K562 (cell line): ENCODE results near the gene MARCHF11. TPM values are rescaled to one million over a fixed set of nuclear protein-coding genes. Genes with fewer than 3 reads are reported as not detected.

Experiments used
- ATAC-seq: fragments of 200-7000 bp; cut with Tn5 transposase; 3 replicates; pipeline ENCODE4 v1.9.1; 2020; ENCODE audit warnings: moderate library complexity
- BruUV-seq: library from RNA; stranded (reverse); fragments of 400-500 nt; replicated peaks from 2 replicates; lab custom pipeline; 2021; lab: Mats Ljungman, UMichigan
- CTCF ChIA-PET: fragments of 300-600 bp; formaldehyde crosslinking; extraction: SDS; loops from one replicate; lab custom pipeline; 2021; ENCODE audit warnings: low intra/inter-chr PET ratio; lab: Yijun Ruan, JAX
- POLR2A ChIA-PET: fragments of 300-600, 350-650 bp; sonication (Branson Sonifier 250); formaldehyde crosslinking; extraction: SDS; loops from one replicate; lab custom pipeline; 2021; ENCODE audit warnings: antibody characterized with exemption, inconsistent platforms; lab: Yijun Ruan, JAX
- DNase-seq, 4 experiments: peaks; one replicate each; pipeline versions ENCODE4 v3.0.0 to v3.0.0-alpha.2; 2011 to 2018; ENCODE audit warnings: low spot score in 3 of 4, mixed read lengths in 3 of 4; ENCODE audit errors: extremely low read depth in 1 of 4
- FAIRE-seq: peaks from 2 replicates; lab custom pipeline; 2011; peaks lifted over from hg19 to GRCh38; lab: Jason Lieb, UNC
- H2AFZ ChIP-seq: 2 replicates; pipeline ENCODE4 v1.6.0; 2011; ENCODE audit warnings: low read depth, low read length, control low read depth, inconsistent platforms
- H3K27ac ChIP-seq: fragments of 200-600 bp; 3 replicates; pipeline ENCODE4 v1.8.0; 2011; ENCODE audit warnings: low read depth, mild to moderate bottlenecking, control low read depth, inconsistent platforms, low read length, moderate library complexity, mixed read lengths; ENCODE audit errors: extremely low read depth
- H3K27me3 ChIP-seq, 2 experiments: fragments of 300-600 bp in 1 of 2; 2 replicates in 1 of 2; 3 replicates in 1 of 2; pipeline versions ENCODE4 v1.6.0 to v1.8.0; 2011; ENCODE audit warnings: inconsistent platforms in 2 of 2, low read length in 2 of 2, mild to moderate bottlenecking in 1 of 2, mixed read lengths in 1 of 2, moderate library complexity in 1 of 2; ENCODE audit not compliant: control insufficient read depth in 2 of 2, insufficient read depth in 2 of 2
- H3K36me3 ChIP-seq: fragments of 300-600 bp; 3 replicates; pipeline ENCODE4 v1.8.0; 2011; ENCODE audit warnings: mild to moderate bottlenecking, low read length, inconsistent platforms; ENCODE audit not compliant: control insufficient read depth, insufficient read depth
- H3K4me1 ChIP-seq, 2 experiments: fragments of 200-600 bp in 1 of 2; replicated peaks in 1 of 2; 2 replicates in 1 of 2; 3 replicates in 1 of 2; pipeline versions ENCODE4 v1.5.1 to v1.8.0; 2011; ENCODE audit warnings: inconsistent platforms in 2 of 2, low read length in 2 of 2, mild to moderate bottlenecking in 1 of 2, mixed read lengths in 1 of 2, moderate library complexity in 1 of 2; ENCODE audit not compliant: control insufficient read depth in 2 of 2, insufficient read depth in 2 of 2
- H3K4me2 ChIP-seq: 2 replicates; pipeline ENCODE4 v1.6.1; 2011; ENCODE audit warnings: low read length, control low read depth, inconsistent platforms, mixed read lengths; ENCODE audit not compliant: insufficient read depth
- H3K4me3 ChIP-seq: fragments of 200-600 bp; sonication (generic), shearing (Covaris generic); 2 replicates; pipeline ENCODE4 v1.5.1; 2016; ENCODE audit warnings: control low read depth, inconsistent platforms
- H3K79me2 ChIP-seq: fragments of 200-600 bp; 3 replicates; pipeline ENCODE4 v1.8.0; 2011; ENCODE audit warnings: low read length, inconsistent platforms; ENCODE audit not compliant: control insufficient read depth, insufficient read depth
- H3K9ac ChIP-seq, 2 experiments: 2 replicates each; pipeline versions ENCODE4 v1.6.0 to v1.6.1; 2011; ENCODE audit warnings: low read depth in 2 of 2, low read length in 2 of 2, control low read depth in 1 of 2, inconsistent platforms in 1 of 2, mild to moderate bottlenecking in 1 of 2, mixed read lengths in 1 of 2; ENCODE audit not compliant: insufficient read depth in 1 of 2
- H3K9me1 ChIP-seq: one replicate; pipeline ENCODE4 v1.6.0; 2011; ENCODE audit warnings: inconsistent platforms, mild to moderate bottlenecking, low read length, moderate library complexity; ENCODE audit not compliant: control insufficient read depth, insufficient read depth
- H3K9me3 ChIP-seq: replicated peaks from 2 replicates; pipeline ENCODE4 v1.5.1; 2011; ENCODE audit warnings: low read depth, low read length, inconsistent platforms; ENCODE audit not compliant: control insufficient read depth, insufficient read depth
- H4K20me1 ChIP-seq: replicated peaks from 2 replicates; pipeline ENCODE4 v1.6.1; 2011; ENCODE audit warnings: low read length, inconsistent platforms, mixed read lengths; ENCODE audit not compliant: control insufficient read depth, insufficient read depth
- MAFG ChIP-seq: fragments of 450-650 bp; conservative IDR thresholded peaks from 2 replicates; pipeline ENCODE4 v1.6.1; 2016; ENCODE audit warnings: missing genetic modification characterization, missing compliant biosample characterization
- ZBTB17 ChIP-seq: fragments of 450-650 bp; formaldehyde crosslinking; IDR thresholded peaks from 2 replicates; pipeline ENCODE4 v1.4.0; 2020; ENCODE audit warnings: mild to moderate bottlenecking
- ZNF551 ChIP-seq: fragments of 250-450 bp; sonication (Bioruptor Pico); IDR thresholded peaks from 2 replicates; pipeline ENCODE4 v1.5.0; 2021; ENCODE audit warnings: mild to moderate bottlenecking, moderate library complexity
- WGBS: fragments of 100-300 bp; shearing (Covaris generic); methylation state at CpG from one replicate; pipeline ENCODE4 v1.1.6; 2016; ENCODE audit warnings: low coverage, mixed read lengths; ENCODE audit not compliant: insufficient coverage; ENCODE audit errors: missing lambda C conversion rate; 5-methylcytosine and 5-hydroxymethylcytosine counted together
- in situ Hi-C: fragments of 300-500 bp; cut with MboI; formaldehyde crosslinking; loops from 4 replicates; pipeline ENCODE4 v1.15.0; 2018; ENCODE audit warnings: inconsistent platforms, mixed read lengths
- intact Hi-C: fragments of 100-400 bp; cut with micrococcal nuclease; formaldehyde crosslinking; loops from 2 replicates; pipeline ENCODE4 v1.14.2; 2022
- polyA plus RNA-seq, 8 experiments: library from polyadenylated mRNA; depleted of rRNA in 4 of 8; stranded (reverse) in 5 of 8; unstranded in 3 of 8; fragments of >200 nt; fragmentation: Nextera tagmentation in 2 of 8; fragmentation: Illumina TruSeq in 1 of 8; extraction: Ambion mirVana in 2 of 8; extraction: Trizol in 1 of 8; gene quantifications; 2 replicates each; pipeline versions ENCODE4 v1.2.1 to v1.2.3, GENCODE V29; 2011 to 2014; ENCODE audit warnings: inconsistent platforms in 1 of 8, missing spikeins in 1 of 8
- total RNA-seq, 7 experiments: library from RNA; depleted of rRNA in 6 of 7; stranded (reverse); fragments of >200 nt in 6 of 7; fragmentation: Illumina TruSeq in 2 of 7; extraction: Trizol in 2 of 7; gene quantifications; 2 replicates each; pipeline versions ENCODE4 v1.2.1 to v1.2.3, GENCODE V29; 2011 to 2021; ENCODE audit warnings: low replicate concordance in 1 of 7
- TF ChIP-seq, protein P1 (sequence below): sonication (generic); formaldehyde crosslinking; IDR thresholded peaks from 2 replicates; pipeline ENCODE4 v1.4.0; 2020; ENCODE audit warnings: mild to moderate bottlenecking, missing genetic modification reagents
- TF ChIP-seq, protein P2 (sequence below): fragments of 450-650 bp; IDR thresholded peaks from 2 replicates; pipeline ENCODE4 v1.6.1; 2017; ENCODE audit warnings: mild to moderate bottlenecking, moderate library complexity
- TF ChIP-seq, protein P3 (sequence below): fragments of 250-450 bp; sonication (Bioruptor Pico); IDR thresholded peaks from 2 replicates; pipeline ENCODE4 v1.9.0; 2021; ENCODE audit warnings: mild to moderate bottlenecking

Gene MARCHF11
- total and polyA plus RNA-seq, 9 of the 15 experiments (the other 6 are each of a cell fraction or from before 2014, with no cell fraction given): not detected

DNA sequence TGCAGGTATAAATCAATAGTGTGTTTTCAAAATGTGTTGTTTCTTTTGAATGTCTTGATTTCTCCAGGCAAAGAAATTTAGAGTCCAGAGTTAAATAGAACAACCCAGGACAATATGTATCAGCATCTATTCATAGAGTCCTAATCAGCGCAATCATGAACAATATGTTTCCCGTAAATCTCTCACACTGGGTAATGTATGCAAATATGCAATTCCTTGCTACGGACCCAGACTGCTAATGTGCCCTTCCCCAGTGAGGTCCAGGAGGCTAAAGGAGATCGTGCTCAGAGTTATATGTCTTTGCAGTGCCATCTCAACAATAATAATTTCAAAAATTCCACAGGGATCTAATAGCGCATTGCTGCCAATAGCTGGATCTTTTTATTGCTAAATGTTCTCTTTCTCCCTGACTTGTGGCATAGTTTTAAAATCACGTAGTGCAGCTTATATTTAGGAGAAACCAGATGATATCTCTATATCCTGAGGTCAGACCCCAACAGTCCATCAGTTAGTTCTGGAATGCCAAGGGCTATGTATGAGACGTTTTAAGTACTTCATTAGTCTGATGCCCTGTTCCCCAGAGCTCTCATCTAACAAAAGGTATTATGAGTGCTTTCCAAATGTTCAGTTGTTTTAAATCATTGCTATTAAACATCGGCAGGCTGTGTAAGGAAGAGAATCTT lies 145.1 kb downstream of the MARCHF11 start (continued):
- TF ChIP-seq, protein P1, sequence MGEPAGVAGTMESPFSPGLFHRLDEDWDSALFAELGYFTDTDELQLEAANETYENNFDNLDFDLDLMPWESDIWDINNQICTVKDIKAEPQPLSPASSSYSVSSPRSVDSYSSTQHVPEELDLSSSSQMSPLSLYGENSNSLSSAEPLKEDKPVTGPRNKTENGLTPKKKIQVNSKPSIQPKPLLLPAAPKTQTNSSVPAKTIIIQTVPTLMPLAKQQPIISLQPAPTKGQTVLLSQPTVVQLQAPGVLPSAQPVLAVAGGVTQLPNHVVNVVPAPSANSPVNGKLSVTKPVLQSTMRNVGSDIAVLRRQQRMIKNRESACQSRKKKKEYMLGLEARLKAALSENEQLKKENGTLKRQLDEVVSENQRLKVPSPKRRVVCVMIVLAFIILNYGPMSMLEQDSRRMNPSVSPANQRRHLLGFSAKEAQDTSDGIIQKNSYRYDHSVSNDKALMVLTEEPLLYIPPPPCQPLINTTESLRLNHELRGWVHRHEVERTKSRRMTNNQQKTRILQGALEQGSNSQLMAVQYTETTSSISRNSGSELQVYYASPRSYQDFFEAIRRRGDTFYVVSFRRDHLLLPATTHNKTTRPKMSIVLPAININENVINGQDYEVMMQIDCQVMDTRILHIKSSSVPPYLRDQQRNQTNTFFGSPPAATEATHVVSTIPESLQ: no peak
- TF ChIP-seq MAFG (tag): no peak

DNA sequence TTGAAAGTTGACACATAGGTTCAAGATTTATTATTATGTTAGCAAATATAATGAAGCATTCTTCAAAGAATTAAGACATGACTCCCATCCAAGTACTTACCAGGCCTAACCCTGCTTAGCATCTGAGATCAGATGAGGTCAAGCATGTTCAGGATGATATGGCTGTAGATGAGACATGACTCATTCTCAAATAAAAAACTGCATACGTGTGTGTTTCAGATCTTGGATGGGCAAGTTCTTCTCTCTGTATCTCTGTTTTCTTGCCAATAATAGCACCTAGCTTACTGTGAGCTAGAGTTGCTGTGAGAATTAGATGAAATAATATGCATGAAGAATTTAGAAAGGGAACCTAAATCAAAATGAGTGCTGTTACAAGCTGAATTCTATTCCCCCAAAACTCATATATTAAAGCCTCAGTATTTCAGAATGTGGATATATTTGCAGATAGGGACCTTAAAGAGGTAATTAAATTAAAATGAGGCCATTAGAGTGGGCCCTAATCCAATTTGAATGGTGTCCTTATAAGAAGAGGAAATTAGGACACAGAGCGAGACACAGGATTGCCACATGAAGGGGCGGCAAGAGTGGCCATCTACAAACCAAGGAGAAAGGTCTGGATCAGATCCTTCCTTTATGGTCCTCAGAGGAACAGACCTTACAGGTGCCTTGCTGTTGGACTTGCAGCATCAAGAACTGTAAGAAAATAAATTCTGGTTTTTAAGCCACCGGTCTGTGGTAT lies 146.2 kb downstream of the MARCHF11 start:
- H3K27me3 ChIP-seq: no peaks in the 10 kb centered on the region
- no peaks in the 10 kb centered on the region for H4K20me1 ChIP-seq
- no peak for ATAC-seq
- DNase-seq: no peak
- H3K4me3 ChIP-seq: no peak overlapping the region
- 2% methylated on average over 4 of the region's 4 CpGs for WGBS
- ChIA-PET POLR2A (interaction anchor here (0.6 kb wide), 1 partner anchor 1375 kb away, joined by 3 read pairs; no protein-coding TSS in a partner anchor), CTCF (no interaction called here)
- H3K36me3 ChIP-seq: no peaks in the 10 kb centered on the region
- H3K4me1 ChIP-seq: no peaks in the 10 kb centered on the region
- no peak for FAIRE-seq
- H3K27ac ChIP-seq: no peak overlapping the region
- intact Hi-C loops (no loop called here), in situ Hi-C loops (no loop called here)
- H3K9ac ChIP-seq: no peak overlapping the region
- TF ChIP-seq, protein P2, sequence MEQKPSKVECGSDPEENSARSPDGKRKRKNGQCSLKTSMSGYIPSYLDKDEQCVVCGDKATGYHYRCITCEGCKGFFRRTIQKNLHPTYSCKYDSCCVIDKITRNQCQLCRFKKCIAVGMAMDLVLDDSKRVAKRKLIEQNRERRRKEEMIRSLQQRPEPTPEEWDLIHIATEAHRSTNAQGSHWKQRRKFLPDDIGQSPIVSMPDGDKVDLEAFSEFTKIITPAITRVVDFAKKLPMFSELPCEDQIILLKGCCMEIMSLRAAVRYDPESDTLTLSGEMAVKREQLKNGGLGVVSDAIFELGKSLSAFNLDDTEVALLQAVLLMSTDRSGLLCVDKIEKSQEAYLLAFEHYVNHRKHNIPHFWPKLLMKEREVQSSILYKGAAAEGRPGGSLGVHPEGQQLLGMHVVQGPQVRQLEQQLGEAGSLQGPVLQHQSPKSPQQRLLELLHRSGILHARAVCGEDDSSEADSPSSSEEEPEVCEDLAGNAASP: no peak
- TF ChIP-seq ZNF551 (CRISPR knock-in tag) (no peak), ZBTB17 (CRISPR knock-in tag) (no peak)
- TF ChIP-seq, protein P3, sequence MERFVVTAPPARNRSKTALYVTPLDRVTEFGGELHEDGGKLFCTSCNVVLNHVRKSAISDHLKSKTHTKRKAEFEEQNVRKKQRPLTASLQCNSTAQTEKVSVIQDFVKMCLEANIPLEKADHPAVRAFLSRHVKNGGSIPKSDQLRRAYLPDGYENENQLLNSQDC: no peak
- H3K9me1 ChIP-seq: no peaks in the 10 kb centered on the region
- H3K4me2 ChIP-seq: no peak overlapping the region
- no peaks in the 10 kb centered on the region for H3K79me2 ChIP-seq
- no peaks in the 10 kb centered on the region for H3K9me3 ChIP-seq
- no peak overlapping the region for H2AFZ ChIP-seq
- BruUV-seq: no TSS peak
